Activated CD4-positive, alpha-beta memory T cell treated with anti-CD3 and anti-CD28 coated beads, Interleukin-2, amount 10 ng/mL, durations not matched to agents 7 days and 5 days (primary cell): ENCODE measurements around the gene C20orf141. TPM values are rescaled to one million over a fixed set of nuclear protein-coding genes. Genes with fewer than 3 reads are reported as not detected.
"Not testable (repeated sequence)": the region's sequence is repeated elsewhere in the genome, so short reads cannot be mapped to it uniquely, and the experiment has no call there.

Experiments used
- CTCF ChIA-PET: fragments of 350-600 bp; sonication (Branson Sonifier 250); formaldehyde crosslinking; loops from one replicate; lab custom pipeline; 2021; ENCODE audit warnings: antibody characterized with exemption, inconsistent platforms; lab: Charles Lee
- POLR2A ChIA-PET: fragments of 350-600 bp; sonication (Branson Sonifier 250); formaldehyde crosslinking; loops from one replicate; lab custom pipeline; 2021; ENCODE audit warnings: antibody characterized with exemption; lab: Charles Lee
- DNase-seq: peaks from one replicate; pipeline ENCODE4 v3.0.0-alpha.2; 2020
- H3K27ac Mint-ChIP-seq: one replicate; pipeline ENCODE4 v1.8.0; 2021; ENCODE audit warnings: mild to moderate bottlenecking, mixed read lengths
- H3K27me3 Mint-ChIP-seq: one replicate; pipeline ENCODE4 v1.8.0; 2021; ENCODE audit warnings: mixed read lengths
- H3K36me3 Mint-ChIP-seq: one replicate; pipeline ENCODE4 v1.8.0; 2021; ENCODE audit warnings: low read depth, mixed read lengths
- H3K4me1 Mint-ChIP-seq: one replicate; pipeline ENCODE4 v1.8.0; 2021; ENCODE audit warnings: mixed read lengths
- H3K4me3 Mint-ChIP-seq: one replicate; pipeline ENCODE4 v1.8.0; 2021; ENCODE audit warnings: mild to moderate bottlenecking, mixed read lengths
- H3K9me3 Mint-ChIP-seq: one replicate; pipeline ENCODE4 v1.8.0; 2021; ENCODE audit warnings: mixed read lengths
- total RNA-seq, 2 experiments: library from RNA; stranded (reverse); gene quantifications; one replicate each; pipeline ENCODE4 v1.2.3, GENCODE V29; 2021

Gene C20orf141
- total RNA-seq = not detected

DNA sequence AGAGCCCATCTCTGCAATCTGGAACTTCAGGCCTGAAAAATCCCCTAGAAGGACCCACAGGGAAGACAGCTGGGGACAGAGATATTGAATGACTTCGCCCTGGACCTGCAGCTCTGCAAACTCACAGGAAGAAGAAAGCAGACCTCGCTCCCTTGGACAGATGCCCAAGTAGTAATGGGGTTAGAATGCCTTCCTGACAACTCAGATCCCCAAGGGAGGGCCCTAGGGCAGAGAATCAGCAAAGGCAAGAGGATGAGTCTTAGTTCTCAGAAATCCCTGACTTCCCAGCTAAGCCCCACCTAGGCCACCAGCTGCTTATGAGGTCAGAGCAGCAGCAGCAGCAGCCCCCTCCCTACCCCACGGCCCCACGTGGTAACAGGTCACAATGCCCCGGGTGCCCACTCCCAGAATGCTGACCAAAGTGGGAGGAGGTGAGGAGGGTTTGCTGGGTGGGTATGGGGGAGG is at the start of gene C20orf141:
TSS of gene C20orf141 (plus strand) at position 401 of the 465 bp plus-strand sequence. CDS start 198 bp downstream, outside the sequence.
- Mint-ChIP-seq H3K4me1 (peaks cover 2% of the 10 kb centered on the region), H3K36me3 (no peaks in the 10 kb centered on the region), H3K9me3 (peaks cover 6% of the 10 kb centered on the region), H3K4me3 (no peak within 1 kb of the TSS), H3K27ac (no peak within 1 kb of the TSS), H3K27me3 (peaks cover 37% of the 10 kb centered on the region)
- DNase-seq = no peak
- CTCF ChIA-PET = no interaction called here
- POLR2A ChIA-PET = no interaction called here

DNA sequence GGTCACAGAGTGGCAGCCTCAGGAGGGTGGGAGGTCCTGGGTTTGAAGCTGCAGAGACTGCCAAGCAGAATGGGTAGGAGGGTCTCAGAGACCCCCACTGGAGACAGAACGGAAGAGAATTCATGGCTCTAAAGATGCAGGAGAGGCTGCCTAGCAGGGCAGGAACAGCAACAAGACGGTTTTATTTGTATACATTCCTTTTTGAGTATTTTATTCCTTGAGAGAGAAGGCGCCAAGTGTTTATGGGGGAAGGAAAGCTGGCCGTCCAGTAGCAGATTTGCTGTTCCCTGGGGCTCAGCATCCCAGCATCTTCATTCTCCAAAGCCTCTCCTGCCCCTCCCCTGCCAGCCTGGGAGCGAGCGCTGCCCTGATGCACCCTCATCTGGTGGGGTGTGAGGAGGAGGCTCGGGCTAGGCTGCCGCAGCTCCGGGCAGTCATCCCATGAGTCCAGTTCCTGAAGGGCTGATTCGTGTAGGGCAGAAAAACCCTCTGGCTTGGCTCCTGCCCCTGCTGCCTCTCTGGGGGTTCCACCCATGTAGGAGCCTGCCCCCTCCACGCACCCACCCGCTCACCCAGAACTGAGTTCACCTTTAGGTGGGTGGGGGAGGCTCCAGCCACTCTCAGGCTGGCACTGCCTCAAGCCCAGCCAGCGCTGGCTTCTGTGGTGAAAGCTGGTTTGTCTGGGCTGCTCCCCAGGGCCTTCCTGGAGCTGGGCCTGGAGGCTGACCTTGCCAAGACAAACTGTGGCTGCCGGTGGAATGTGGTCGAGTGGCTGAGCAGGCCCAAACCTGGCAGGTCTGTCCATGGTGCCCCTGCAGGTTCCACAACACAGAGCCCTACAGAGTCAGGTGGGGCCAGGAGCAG is 46.8 kb upstream of the C20orf141 start:
- Mint-ChIP-seq H3K4me3 (no peak overlapping the region), H3K4me1 (peaks cover 7% of the 10 kb centered on the region), H3K9me3 (no peaks in the 10 kb centered on the region), H3K27ac (no peak overlapping the region), H3K36me3 (no peaks in the 10 kb centered on the region), H3K27me3 (peaks cover 12% of the 10 kb centered on the region)
- ChIA-PET CTCF (no interaction called here), POLR2A (no interaction called here)
- DNase-seq = no peak

- Mint-ChIP-seq H3K27me3 (peaks cover 12% of the 10 kb centered on the region), H3K4me3 (no peak overlapping the region), H3K27ac (no peak overlapping the region), H3K36me3 (no peaks in the 10 kb centered on the region), H3K9me3 (no peaks in the 10 kb centered on the region), H3K4me1 (peaks cover 7% of the 10 kb centered on the region)
- ChIA-PET CTCF (no interaction called here), POLR2A (no interaction called here)
- no peak for DNase-seq
These were observed 46.2 kb upstream of the C20orf141 start for GRCh38 chr20:2768632-2769015.

- DNase-seq, H3K4me3 Mint-ChIP-seq, CTCF ChIA-PET: not testable (repeated sequence)
These were observed 44.7 kb upstream of the C20orf141 start for GRCh38 chr20:2770091-2770490.

GRCh38 chr20:2771631-2772080 is 43.1 kb upstream of the C20orf141 start:
- ChIA-PET POLR2A (no interaction called here), CTCF (no interaction called here)
- no peaks in the 10 kb centered on the region for H3K36me3 Mint-ChIP-seq
- H3K27ac Mint-ChIP-seq = no peak overlapping the region
- H3K4me1 Mint-ChIP-seq = peaks cover 7% of the 10 kb centered on the region
- no peak for DNase-seq
- peaks cover 6% of the 10 kb centered on the region for H3K27me3 Mint-ChIP-seq
- H3K9me3 Mint-ChIP-seq = no peaks in the 10 kb centered on the region
- H3K4me3 Mint-ChIP-seq = no peak overlapping the region

More at GRCh38 chr20:2770091-2770490, 44.7 kb upstream of the C20orf141 start:
- H3K27ac Mint-ChIP-seq, H3K9me3 Mint-ChIP-seq, H3K27me3 Mint-ChIP-seq, H3K4me1 Mint-ChIP-seq, H3K36me3 Mint-ChIP-seq, POLR2A ChIA-PET: not testable (repeated sequence)

GRCh38 chr20:2773812-2774211 is 41.0 kb upstream of the C20orf141 start:
- H3K27ac Mint-ChIP-seq = no peak overlapping the region
- no peaks in the 10 kb centered on the region for H3K9me3 Mint-ChIP-seq
- no peaks in the 10 kb centered on the region for H3K36me3 Mint-ChIP-seq
- H3K4me3 Mint-ChIP-seq = no peak overlapping the region
- peaks cover 7% of the 10 kb centered on the region for H3K4me1 Mint-ChIP-seq
- no peak for DNase-seq
- H3K27me3 Mint-ChIP-seq = peaks cover 5% of the 10 kb centered on the region
- ChIA-PET CTCF (interaction anchor here (0.6 to 1.0 kb wide), 3 partner anchors 22 to 265 kb away, joined by 3 to 5 read pairs (median 3); no protein-coding TSS in a partner anchor), POLR2A (interaction anchor here (0.6 kb wide), 1 partner anchor 279 kb away, joined by 3 read pairs; no protein-coding TSS in a partner anchor)

GRCh38 chr20:2775139-2775538 is 39.6 kb upstream of the C20orf141 start:
- CTCF ChIA-PET = no interaction called here
- POLR2A ChIA-PET = no interaction called here
- no peak overlapping the region for H3K4me3 Mint-ChIP-seq

GRCh38 chr20:2778602-2779321 is 36.0 kb upstream of the C20orf141 start:
- DNase-seq = no peak
- ChIA-PET POLR2A (no interaction called here), CTCF (interaction anchor here (1.6 kb wide), 1 partner anchor 26 kb away, joined by 4 read pairs; no protein-coding TSS in a partner anchor)
- no peak overlapping the region for H3K4me3 Mint-ChIP-seq
- H3K9me3 Mint-ChIP-seq = no peaks in the 10 kb centered on the region
- H3K27ac Mint-ChIP-seq = no peak overlapping the region
- no peaks in the 10 kb centered on the region for H3K4me1 Mint-ChIP-seq
- no peaks in the 10 kb centered on the region for H3K36me3 Mint-ChIP-seq
- H3K27me3 Mint-ChIP-seq = peaks cover 20% of the 10 kb centered on the region

More at GRCh38 chr20:2775139-2775538, 39.6 kb upstream of the C20orf141 start:
- Mint-ChIP-seq H3K36me3 (no peaks in the 10 kb centered on the region), H3K9me3 (no peaks in the 10 kb centered on the region), H3K4me1 (peaks cover 7% of the 10 kb centered on the region), H3K27ac (no peak overlapping the region), H3K27me3 (peaks cover 5% of the 10 kb centered on the region)
- no peak for DNase-seq

DNA sequence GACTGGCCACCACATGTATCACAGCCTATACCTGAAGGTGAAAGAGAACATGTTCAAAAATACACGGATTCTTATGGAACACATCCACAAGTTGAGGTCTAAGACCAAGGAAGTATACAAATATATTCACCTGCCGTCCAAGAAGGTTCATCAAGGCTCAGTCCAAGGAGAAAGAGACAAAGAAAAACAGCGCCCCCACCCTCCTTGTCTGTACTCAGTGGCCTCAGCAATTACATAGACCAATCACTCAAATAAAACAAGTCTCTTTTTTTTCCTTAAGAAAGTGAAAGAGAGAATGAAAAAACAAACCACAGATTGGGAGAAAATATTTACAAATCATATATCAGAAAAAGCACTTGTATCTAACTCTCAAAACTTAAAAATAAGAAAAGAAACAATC is 33.8 kb upstream of the C20orf141 start:
- Mint-ChIP-seq H3K27ac (no peak overlapping the region), H3K27me3 (peaks cover 26% of the 10 kb centered on the region), H3K36me3 (no peaks in the 10 kb centered on the region), H3K4me3 (no peak overlapping the region), H3K4me1 (no peaks in the 10 kb centered on the region), H3K9me3 (no peaks in the 10 kb centered on the region)
- no peak for DNase-seq
- CTCF ChIA-PET = no interaction called here
- POLR2A ChIA-PET = no interaction called here

GRCh38 chr20:2783908-2784566 is 30.8 kb upstream of the C20orf141 start:
- Mint-ChIP-seq H3K36me3 (no peaks in the 10 kb centered on the region), H3K27me3 (peaks cover 31% of the 10 kb centered on the region), H3K4me1 (no peaks in the 10 kb centered on the region), H3K4me3 (no peak overlapping the region), H3K27ac (no peak overlapping the region), H3K9me3 (no peaks in the 10 kb centered on the region)
- DNase-seq = no peak
- ChIA-PET POLR2A (no interaction called here), CTCF (no interaction called here)

- Mint-ChIP-seq H3K9me3 (no peaks in the 10 kb centered on the region), H3K27me3 (peaks cover 47% of the 10 kb centered on the region), H3K4me3 (no peak overlapping the region), H3K27ac (no peak overlapping the region), H3K4me1 (peaks cover 2% of the 10 kb centered on the region), H3K36me3 (no peaks in the 10 kb centered on the region)
- DNase-seq = no peak
- ChIA-PET POLR2A (no interaction called here), CTCF (no interaction called here)
These were observed 21.3 kb upstream of the C20orf141 start for GRCh38 chr20:2793471-2793870.

GRCh38 chr20:2794202-2794748 is 20.5 kb upstream of the C20orf141 start:
- no peak overlapping the region for H3K4me3 Mint-ChIP-seq
- no peaks in the 10 kb centered on the region for H3K9me3 Mint-ChIP-seq
- peaks cover 5% of the 10 kb centered on the region for H3K4me1 Mint-ChIP-seq
- peaks cover 49% of the 10 kb centered on the region for H3K27me3 Mint-ChIP-seq
- H3K36me3 Mint-ChIP-seq = no peaks in the 10 kb centered on the region
- no peak overlapping the region for H3K27ac Mint-ChIP-seq
- ChIA-PET POLR2A (no interaction called here), CTCF (no interaction called here)
- DNase-seq = no peak
